NCI-H345 (cell line): ENCODE measurements around the gene GDPD4.
A peak's percentile ranks its signal among the peaks of the same experiment; 100 is the strongest.

Experiments
- DNase-seq: peaks from one replicate; lab custom pipeline; 2025; lab: John Stamatoyannopoulos, UW

Gene GDPD4

GRCh38 chr11:77236901-77237300 lies 64.6 kb downstream of the GDPD4 start:
- DNase-seq = no peak

DNA sequence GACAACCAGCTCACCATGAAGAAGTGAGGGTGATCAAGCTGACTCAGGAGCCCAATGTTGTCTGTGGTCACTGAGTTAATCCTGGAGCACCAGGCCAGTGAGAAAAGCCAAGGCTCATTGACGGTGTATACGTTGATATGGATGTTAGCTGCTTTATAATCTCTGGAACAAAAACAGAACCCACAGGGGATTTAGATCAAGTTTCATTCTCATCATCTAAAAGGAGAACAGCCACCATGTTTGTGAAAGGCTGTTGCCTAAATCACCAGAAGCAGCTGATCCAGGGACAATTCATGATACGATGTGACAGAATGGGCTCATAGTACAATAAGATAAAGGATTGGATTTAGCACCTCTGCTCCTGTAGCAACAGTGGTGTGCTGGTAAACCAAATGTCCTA lies 68.5 kb downstream of the GDPD4 start:
- DNase-seq = peak; percentile 52

DNA sequence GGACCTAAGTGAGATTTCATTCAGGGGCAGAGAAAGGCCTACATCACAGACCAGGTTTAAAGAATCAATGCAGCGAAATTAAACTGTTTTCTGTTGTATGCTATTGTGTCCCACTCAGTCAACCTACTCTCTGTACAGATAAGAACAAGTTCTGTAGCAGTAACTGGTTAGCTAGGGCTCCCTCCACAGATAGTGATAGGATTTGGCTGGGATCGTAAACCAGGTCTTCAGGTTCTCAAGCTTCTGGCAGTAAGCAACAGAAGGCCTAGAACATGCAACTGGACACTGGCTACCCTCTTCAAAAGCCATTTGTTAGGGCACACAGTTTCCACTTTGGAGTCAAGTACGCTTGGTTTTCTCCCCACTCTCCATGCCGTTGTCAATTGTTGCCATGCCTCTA lies 69.2 kb downstream of the GDPD4 start:
- no peak for DNase-seq

GRCh38 chr11:77231800-77232199 lies 69.7 kb downstream of the GDPD4 start:
- no peak for DNase-seq

DNA sequence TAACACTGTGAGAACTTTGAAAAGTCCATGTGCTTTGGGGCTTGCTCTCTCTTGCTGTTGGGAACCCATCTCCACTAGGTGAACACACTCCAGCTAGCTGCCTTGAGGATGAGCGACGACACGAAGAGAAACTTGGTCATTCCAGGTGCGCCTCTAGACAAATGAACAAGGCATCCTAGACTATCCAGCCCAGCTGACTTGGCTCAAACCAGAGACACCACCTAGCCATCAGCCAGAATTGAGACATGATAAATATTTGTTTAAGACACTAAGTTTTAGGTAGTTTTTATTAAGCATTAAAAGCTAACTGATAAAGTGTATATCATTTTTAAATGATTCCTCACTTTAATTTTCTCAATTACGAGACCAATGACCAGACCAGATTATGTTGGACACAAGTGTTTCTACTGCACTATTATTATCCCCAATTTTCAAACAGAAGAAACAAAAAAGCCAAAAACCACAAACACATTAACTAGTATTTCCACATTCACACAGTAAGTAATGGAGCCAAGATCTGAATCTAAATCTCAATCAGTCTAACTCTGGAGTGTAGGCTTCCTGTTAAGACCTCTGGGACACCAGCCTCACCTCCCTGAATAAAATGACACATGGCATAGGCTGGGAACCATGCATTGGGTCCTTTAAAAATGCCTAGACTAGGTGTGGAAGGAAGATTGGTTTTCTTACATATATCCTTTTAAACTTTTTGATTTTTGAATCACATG lies 70.4 kb downstream of the GDPD4 start:
- no peak for DNase-seq

GRCh38 chr11:77223797-77224196 lies 77.7 kb downstream of the GDPD4 start:
- DNase-seq = no peak

DNA sequence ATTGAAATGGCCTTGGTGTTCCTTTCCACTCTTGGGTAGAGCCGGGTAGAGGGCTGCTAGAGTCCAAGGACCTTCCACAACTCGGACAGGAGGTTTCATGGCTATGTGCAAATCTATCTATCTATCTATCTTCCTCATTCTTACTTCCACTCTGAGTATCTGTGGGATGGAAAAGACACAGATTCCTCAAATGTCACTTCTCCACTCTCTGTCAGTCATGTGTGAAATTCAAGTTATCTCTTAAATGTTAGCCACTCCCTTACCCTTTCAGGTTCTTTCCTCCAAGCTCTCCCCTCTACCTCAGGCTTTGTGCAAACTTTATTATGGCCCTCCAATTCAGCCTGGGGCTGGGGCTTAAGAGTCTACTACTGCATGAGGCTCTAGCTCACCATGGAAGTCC lies 84.3 kb downstream of the GDPD4 start:
- DNase-seq = no peak

DNA sequence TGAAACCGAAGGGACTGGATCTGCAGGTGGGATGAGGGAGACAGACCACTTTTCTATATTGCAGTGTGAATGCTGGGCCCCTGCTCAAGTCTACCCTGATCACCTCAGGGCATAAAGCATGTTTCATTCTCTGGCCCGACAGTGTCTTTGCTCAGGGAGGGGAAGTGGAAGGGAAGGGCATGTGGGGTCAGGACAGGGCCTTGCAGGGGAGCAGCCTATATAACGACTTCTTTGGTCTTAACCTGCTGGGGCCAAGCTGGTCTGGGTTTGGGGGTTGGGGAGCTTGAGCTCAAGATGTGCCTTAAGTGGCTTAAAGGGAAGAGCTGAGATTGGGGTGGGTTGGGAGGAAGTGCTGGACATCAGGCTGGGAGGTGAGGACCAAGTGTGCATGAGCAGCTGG lies 86.4 kb downstream of the GDPD4 start:
- no peak for DNase-seq

DNA sequence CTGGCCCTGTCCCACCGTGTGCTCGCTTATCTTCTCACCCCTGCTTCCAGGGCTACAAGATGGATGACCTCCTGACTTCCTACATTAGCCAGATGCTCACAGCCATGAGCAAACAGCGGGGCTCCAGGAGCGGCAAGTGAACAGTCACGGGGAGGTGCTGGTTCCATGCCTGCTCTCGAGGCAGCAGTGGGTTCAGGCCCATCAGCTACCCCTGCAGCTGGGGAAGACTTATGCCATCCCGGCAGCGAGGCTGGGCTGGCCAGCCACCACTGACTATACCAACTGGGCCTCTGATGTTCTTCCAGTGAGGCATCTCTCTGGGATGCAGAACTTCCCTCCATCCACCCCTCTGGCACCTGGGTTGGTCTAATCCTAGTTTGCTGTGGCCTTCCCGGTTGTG lies 86.9 kb downstream of the GDPD4 start:
- DNase-seq = no peak

GRCh38 chr11:77213589-77214428 lies 87.7 kb downstream of the GDPD4 start:
- DNase-seq = no peak

GRCh38 chr11:77213029-77213579 lies 88.4 kb downstream of the GDPD4 start:
- no peak for DNase-seq

DNA sequence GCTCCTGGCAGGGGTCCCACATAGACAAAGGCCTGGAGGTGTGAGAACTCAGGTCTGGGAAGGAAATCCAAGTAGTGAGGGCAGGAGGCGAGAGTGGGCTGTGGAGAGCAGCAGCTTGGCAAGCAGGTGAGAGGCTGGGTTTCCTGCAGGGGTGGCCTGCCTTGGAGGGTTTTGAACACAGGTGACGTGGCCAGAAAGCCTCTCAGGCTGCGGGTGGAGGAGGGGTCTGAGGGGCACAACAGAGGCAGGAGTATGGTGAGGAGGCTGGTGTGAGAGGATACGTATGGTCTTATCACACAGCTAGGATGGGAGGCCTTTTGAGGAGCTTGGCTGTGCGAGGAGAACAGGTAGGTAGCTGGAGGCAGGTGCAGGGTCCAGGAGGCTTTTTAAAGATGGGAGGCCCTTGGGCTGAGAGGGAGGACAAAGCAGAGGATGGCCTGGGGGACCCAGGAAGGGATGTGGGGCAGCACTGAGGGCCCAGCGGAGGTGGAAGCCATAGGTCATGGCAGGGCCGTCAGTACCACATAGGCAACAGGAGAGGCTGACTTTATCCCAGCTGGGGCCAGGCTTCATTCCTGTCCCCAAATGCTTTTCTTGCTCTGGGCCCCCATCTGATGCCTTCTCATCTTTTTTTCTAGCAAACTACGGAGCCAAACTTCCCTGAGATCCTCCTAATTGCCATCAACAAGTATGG lies 89.0 kb downstream of the GDPD4 start:
- no peak for DNase-seq

GRCh38 chr11:77211594-77212251 lies 89.8 kb downstream of the GDPD4 start:
- no peak for DNase-seq

DNA sequence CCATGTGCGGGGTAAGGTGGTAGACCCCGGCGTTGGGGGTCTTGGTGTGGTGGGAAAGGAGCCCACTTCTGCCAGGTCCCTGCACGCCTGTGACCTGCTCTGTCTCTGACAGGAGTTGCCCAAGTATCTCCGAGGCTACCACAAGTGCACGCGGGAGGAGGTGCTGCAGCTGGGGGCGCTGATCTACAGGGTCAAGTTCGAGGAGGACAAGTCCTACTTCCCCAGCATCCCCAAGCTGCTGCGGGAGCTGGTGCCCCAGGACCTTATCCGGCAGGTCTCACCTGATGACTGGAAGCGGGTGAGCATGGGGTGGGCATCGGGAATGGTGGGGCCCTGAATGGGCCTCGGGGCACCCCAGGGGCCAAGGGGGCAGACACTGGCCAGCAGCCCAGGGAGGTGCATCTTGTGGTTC lies 90.4 kb downstream of the GDPD4 start:
- no peak for DNase-seq

DNA sequence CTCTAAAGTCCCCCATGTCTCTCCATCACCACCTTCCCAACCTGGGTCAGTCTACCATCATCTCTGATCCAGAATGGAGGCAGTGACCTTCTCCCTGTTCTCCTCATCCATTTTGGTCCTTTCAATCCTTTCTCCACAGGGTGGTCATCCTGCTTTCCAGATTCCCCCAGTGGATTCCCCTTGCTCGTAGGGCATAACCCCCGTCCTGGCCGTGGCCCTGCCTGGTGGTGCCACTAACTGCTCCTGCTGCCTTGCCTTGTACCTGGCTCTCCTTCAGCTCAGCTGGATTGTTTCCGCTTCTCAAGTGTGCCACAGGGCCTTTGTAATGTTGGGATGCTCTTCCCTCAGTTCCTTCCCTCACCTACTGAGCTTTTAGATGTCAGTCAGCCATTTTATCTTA lies 91.8 kb downstream of the GDPD4 start:
- DNase-seq = no peak

DNA sequence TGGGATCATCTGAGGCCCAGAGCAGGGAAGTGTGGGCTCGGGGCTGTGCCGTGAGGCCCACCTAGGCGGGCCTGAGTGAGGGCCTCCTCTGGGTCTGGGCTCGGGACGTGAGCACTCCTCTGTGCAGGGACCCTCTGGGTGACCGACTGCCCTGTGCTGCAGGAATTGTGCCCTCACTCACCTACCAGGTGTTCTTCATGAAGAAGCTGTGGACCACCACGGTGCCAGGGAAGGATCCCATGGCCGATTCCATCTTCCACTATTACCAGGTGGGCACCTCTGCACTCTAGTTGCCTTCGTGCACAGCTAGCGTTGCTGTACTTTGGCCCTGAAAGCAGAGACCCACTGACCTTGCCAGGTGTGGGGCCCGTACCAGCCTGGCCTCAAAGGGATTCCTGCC lies 93.0 kb downstream of the GDPD4 start:
- DNase-seq = no peak

GRCh38 chr11:77207618-77208313 lies 93.7 kb downstream of the GDPD4 start:
- DNase-seq = no peak

- DNase-seq = no peak
Observed at GRCh38 chr11:77207019-77207485, 94.4 kb downstream of the GDPD4 start.

- DNase-seq = no peak
Observed at GRCh38 chr11:77206264-77207018, 95.0 kb downstream of the GDPD4 start.

GRCh38 chr11:77205467-77206263 lies 95.8 kb downstream of the GDPD4 start:
- no peak for DNase-seq
